Measurements from ENCODE around the gene NAPEPLD. TPM values are rescaled to one million over a fixed set of nuclear protein-coding genes. Genes with fewer than 3 reads are reported as not detected.

Gene NAPEPLD
- total and polyA plus RNA-seq, 9 donors: 7.5 to 27.9 (median 20.6) TPM

DNA sequence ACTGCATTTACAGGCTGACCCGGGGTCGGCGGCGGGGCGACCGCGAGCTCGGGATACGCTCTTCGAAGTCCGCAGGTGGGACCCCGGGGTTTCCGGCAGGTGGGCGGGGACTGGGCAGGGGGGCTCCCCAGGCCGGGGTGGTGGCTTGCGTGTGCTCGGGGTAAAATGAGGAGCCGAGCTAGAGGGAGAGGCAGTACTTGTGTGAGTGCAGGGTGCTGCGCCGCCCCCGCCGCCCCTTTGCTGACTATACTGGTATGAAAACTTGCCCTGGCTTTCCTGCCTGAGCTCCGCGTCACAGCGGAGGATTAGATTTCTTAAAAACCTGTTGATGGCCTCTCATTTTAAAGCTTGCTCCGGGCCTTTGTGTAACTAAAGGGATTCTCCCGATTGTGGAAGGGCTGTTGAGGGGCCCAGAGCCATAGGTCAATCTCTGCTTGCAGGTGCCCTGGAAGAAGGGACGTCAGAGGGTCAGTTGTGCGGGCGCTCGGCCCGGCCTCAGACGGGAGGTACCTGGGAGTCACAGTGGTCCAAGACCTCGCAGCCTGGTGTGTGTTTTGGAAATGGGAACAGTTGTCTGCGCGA is 73.5 kb downstream of the NAPEPLD start:
- Histone ChIP-seq H3K4me1 (ENCODE audit: insufficient read depth) (peaks cover 6% of the 10 kb centered on the region), H3K27ac (peak overlapping the region; percentile 63 to 88), H3K4me3 (peak overlapping the region; percentile 81), H3K36me3 (no peaks in the 10 kb centered on the region), H3K27me3 (no peaks in the 10 kb centered on the region), H3K9me3 (no peaks in the 10 kb centered on the region)
- DNase-seq: peak in 4 of 5 donors; percentile 56 to 75 (median 68)
- intact Hi-C loops (cut with DNase I): loop anchor here in 3 of 4 donors (5.0 to 10.0 kb wide), 2 partner anchors 69 to 72 kb away; partner anchors contain the start of gene NAPEPLD (in 3 of the 3)
- WGBS, 3 donors: 0 to 1% (median 1%) methylated on average over 29 to 36 of the region's 36 CpGs
- TF ChIP-seq EP300 (IDR thresholded peaks at IDR 0.05): no peak
- TF ChIP-seq, protein P1, sequence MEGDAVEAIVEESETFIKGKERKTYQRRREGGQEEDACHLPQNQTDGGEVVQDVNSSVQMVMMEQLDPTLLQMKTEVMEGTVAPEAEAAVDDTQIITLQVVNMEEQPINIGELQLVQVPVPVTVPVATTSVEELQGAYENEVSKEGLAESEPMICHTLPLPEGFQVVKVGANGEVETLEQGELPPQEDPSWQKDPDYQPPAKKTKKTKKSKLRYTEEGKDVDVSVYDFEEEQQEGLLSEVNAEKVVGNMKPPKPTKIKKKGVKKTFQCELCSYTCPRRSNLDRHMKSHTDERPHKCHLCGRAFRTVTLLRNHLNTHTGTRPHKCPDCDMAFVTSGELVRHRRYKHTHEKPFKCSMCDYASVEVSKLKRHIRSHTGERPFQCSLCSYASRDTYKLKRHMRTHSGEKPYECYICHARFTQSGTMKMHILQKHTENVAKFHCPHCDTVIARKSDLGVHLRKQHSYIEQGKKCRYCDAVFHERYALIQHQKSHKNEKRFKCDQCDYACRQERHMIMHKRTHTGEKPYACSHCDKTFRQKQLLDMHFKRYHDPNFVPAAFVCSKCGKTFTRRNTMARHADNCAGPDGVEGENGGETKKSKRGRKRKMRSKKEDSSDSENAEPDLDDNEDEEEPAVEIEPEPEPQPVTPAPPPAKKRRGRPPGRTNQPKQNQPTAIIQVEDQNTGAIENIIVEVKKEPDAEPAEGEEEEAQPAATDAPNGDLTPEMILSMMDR (IDR thresholded peaks at IDR 0.05): no peak
- no peak for TF ChIP-seq POLR2A (IDR thresholded peaks at IDR 0.05)

DNA sequence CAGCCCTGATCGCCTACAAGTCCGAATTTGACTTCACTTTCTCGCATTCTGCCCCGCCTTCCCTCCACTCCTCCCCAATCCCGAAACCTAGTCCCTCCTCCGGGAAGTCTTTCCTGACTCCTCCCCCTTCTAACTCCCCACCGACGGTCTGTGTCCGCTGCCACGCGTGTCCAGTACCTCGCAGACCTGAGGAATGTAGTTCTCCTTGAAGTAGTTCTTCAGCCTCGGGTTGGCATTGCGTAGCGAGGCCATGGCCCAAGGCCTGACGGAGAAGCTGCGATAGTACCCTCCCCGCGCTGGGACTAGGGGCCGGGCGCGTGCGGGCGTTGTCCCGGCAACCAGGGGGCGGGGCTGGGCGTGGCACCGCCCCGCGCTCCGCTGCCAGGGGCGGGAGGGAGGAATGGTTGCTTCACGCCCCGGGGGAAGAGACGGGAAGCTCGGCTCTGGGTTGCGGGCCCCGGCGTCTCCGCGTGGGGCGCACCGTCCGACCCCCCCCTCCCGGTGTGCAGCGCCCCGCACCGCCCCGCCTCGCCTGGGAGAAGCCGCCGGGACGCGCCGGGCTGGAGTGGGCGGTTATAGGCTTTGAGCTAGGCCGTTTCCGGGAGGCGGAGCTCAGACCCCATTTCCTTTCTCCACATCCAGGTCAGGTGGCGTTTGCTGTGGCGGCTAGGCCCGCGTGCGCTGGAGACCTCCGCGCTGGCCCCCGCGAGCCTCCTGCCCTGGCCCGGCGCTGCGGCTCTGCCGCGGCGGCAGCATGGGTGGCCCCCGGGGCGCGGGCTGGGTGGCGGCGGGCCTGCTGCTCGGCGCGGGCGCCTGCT is 74.2 kb downstream of the NAPEPLD start, which contains the start of the genes ARMC10 and FBXL13:
Gene ARMC10 (plus strand): TSS at position 622 of the 818 bp plus-strand sequence. CDS start 133 bp downstream, at position 755.
Gene FBXL13 (minus strand): TSS at position 278 of the 818 bp plus-strand sequence.
- peak within 1 kb of the TSS; percentile 63 to 88 for H3K27ac ChIP-seq
- H3K27me3 ChIP-seq: no peaks in the 10 kb centered on the region
- peak; percentile 89 to 96 (median 91) for DNase-seq
- H3K9me3 ChIP-seq: no peaks in the 10 kb centered on the region
- H3K4me3 ChIP-seq: peak within 1 kb of the TSS; percentile 81
- H3K4me1 ChIP-seq (ENCODE audit: insufficient read depth): peaks cover 6% of the 10 kb centered on the region
- WGBS, 3 donors: 1% methylated on average over 39 to 83 of the region's 83 CpGs
- H3K36me3 ChIP-seq: no peaks in the 10 kb centered on the region
- TF ChIP-seq POLR2A (IDR thresholded peaks at IDR 0.05): peak; percentile 41
- TF ChIP-seq EP300 (IDR thresholded peaks at IDR 0.05): peak; percentile 51
- TF ChIP-seq, protein P1 (IDR thresholded peaks at IDR 0.05): peak; percentile 19 to 67 (median 56)
- intact Hi-C loops (cut with DNase I): loop anchor here in 3 of 4 donors (5.0 to 10.0 kb wide), 2 partner anchors 70 to 73 kb away; partner anchors contain the start of gene NAPEPLD (in 3 of the 3)

DNA sequence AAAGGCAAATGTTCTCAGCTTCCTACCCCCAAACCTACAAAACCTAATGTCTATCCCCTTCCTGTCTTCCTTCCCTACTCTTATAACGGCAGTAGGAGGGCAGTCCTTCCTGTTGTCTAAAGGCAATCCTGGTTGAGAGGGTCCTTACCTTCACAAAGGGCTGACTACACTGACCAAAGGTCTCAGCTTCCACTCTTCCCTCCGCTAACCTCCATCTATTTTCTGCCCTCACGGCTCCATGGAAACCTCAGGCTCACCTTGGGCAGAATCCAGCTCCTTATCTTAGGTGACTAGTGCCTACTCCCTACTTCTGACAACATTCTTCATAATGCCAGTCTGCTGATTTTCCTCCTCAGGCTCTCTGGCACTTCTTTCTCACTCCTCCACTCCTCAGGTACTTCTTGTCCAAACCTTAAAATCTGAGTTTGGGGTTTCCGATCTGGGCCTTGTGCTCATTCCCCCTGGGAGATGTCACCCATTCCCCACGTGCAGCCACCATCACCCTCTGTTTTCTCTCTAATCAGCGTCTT is 74.8 kb downstream of the NAPEPLD start:
- Histone ChIP-seq H3K9me3 (no peaks in the 10 kb centered on the region), H3K27ac (peak overlapping the region; percentile 50 to 88), H3K4me3 (peak overlapping the region; percentile 81), H3K27me3 (no peaks in the 10 kb centered on the region), H3K36me3 (no peaks in the 10 kb centered on the region), H3K4me1 (ENCODE audit: insufficient read depth) (peaks cover 6% of the 10 kb centered on the region)
- TF ChIP-seq, protein P1 (IDR thresholded peaks at IDR 0.05): no peak
- TF ChIP-seq EP300 (IDR thresholded peaks at IDR 0.05): no peak
- TF ChIP-seq POLR2A (IDR thresholded peaks at IDR 0.05): no peak
- WGBS, 3 donors: 5 to 9% (median 7%) methylated on average over 6 of the region's 6 CpGs
- intact Hi-C loops (cut with DNase I): loop anchor here in 1 of 4 donors (10.0 kb wide), 1 partner anchor 71 kb away; the partner anchor contains the start of gene NAPEPLD
- peak in 1 of 5 donors; percentile 24 for DNase-seq

DNA sequence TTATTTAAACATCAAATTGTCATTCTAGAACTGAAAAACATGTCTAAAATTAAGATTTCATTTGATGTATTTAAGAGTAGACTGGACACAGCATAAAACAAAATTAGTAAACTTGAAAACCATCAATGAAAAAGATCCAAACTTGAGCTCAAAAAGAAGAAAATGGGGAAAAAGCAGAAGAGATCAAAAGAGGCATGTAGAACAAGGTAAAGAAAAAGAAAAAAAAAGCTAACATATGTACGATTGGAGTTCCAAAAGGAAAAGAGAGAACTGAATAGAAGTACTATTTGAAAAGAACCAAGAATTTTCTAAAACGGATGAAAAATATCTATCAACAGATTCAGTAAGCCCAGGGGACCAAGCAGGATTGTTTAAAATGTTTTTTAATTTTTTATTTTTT is 77.9 kb downstream of the NAPEPLD start:
- Histone ChIP-seq H3K27me3 (no peaks in the 10 kb centered on the region), H3K9me3 (no peaks in the 10 kb centered on the region), H3K4me3 (no peak overlapping the region), H3K27ac (no peak overlapping the region), H3K4me1 (ENCODE audit: insufficient read depth) (peaks cover 1% of the 10 kb centered on the region), H3K36me3 (no peaks in the 10 kb centered on the region)
- no peak for DNase-seq
- intact Hi-C loops (cut with DNase I): loop anchor here in 1 of 4 donors (10.0 kb wide), 1 partner anchor 74 kb away; the partner anchor contains the start of gene NAPEPLD
- whole genome bisulfite sequencing, 3 donors: 86 to 96% (median 90%) methylated on average over 2 of the region's 2 CpGs
- TF ChIP-seq POLR2A (IDR thresholded peaks at IDR 0.05): no peak
- TF ChIP-seq, protein P1 (IDR thresholded peaks at IDR 0.05): no peak
- TF ChIP-seq EP300 (IDR thresholded peaks at IDR 0.05): no peak
